ENCODE measurements around the gene ANKS1B.
"Not testable (repeated sequence)": the region's sequence is repeated elsewhere in the genome, so short reads cannot be mapped to it uniquely, and the experiment has no call there.

ANKS1B gene

DNA sequence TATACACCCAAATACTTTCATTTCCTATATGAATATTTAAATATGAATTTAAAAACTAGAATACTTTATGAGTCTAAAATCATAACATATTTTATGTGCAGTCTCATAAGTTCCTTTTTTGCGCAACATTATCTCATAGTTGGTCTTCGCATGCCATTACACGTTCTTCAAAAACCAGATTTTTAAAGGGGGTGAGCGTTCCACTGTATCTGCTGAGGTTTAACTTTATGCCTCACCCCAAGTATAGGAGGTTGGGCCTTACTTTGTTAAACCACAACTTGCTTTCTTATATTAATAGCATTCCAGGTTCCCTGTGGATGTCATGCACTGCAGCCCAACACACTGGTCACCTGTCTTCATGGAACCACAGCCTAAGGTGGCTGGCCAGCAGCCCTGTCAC is 1221.1 kb downstream of the ANKS1B start:
- DNase-seq (ENCODE audit: low read depth in 2 of 2), result no peak

DNA sequence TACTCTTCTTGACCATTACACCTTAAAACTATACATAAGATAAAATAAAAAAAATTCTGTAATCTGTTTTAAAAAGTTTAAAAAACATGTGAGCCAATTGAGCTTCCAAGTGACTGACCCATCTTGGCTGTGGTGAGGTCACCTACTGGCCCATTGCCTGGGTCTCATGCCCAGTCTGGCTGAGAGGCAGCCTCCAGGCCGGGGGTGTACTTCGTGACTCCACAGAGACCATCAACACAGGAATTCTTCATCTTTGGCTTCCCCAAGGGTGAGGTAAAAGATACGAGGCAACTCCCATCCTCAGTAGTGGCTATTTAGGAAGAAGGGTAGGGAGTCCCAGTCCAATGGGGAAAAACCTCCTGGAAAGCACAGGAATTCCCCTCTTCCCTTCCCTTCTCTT is 1226.4 kb downstream of the ANKS1B start:
- no peak for DNase-seq (ENCODE audit: low read depth in 2 of 2)

DNA sequence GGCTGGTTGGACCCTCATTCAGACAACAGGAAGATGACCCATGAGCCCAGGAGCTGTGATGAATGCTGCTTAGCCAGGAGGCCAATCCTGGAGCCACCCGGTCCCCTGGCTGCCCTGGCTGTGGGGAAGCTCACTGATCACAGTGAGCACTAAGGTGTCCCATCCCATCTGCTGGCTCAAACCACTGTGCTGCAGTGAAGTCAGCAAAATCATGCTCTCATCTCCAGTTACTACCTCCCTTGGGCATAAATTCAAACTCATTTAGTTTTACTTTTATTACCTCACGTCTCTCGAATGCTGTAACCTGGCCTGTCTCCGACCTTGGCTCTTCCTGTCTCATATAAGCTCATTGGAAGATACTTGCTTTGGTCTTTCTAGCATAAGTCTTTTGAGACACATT is 1227.3 kb downstream of the ANKS1B start:
- DNase-seq (ENCODE audit: low read depth in 2 of 2), result no peak

DNA sequence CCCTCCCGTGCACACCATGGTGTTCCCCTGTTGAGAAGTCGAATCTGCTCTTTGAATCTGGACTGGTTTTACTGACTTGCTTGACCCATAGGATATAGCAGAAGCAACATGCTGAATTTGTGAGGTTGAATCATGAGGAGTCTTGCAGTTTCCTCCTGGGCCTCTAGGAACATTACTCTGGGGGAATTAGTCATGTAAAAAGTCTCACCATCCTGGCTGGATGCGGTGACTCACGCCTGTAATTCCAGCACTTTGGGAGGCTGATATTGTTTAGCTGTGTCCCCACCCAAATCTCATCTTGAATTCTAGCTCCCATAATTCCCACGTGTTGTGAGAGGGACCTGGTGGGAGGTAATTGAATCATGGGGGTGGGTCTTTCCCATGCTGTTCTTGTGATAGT is 1228.9 kb downstream of the ANKS1B start:
- DNase-seq (ENCODE audit: low read depth in 2 of 2), result not testable (repeated sequence)

DNA sequence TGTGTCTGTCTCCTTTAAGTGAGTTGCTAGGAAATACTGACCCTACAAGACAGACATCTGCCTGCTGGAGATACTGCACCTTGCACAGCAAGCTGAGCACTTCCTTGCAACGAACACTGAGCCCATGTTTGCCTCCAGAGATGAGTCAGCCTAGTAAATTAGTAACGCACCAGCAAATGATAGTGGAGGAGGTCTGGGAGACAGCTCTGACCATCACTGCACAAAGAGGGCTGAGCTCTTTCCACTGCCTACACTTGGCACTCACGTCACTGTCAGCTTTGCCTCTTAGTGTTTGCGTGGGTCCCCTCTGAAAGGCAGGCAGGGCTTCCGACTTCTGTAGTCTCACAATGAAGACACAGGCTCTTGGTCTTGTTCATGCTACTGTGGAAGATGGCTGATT is 1230.6 kb downstream of the ANKS1B start:
- no peak for DNase-seq (ENCODE audit: low read depth in 2 of 2)

DNA sequence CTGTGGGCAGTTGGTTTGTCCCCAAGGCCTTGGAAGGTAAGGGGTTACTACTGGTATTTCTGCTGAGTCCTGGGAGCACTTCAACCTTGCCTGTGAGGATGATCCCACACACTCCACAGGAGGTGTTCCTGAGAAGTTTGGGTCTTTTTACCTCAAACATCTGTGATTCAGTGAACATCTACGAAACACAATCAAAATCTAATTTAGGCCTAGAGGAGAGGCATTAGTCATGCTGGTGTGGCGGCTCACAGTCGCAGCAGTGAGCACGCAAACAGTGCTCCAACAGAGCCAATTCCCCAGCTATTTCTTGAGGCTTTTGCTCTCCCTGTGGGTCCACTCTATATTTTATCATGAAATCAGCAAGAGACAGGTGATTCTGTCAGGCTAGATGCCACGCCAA is 1232.0 kb downstream of the ANKS1B start:
- no peak for DNase-seq (ENCODE audit: low read depth in 2 of 2)

DNA sequence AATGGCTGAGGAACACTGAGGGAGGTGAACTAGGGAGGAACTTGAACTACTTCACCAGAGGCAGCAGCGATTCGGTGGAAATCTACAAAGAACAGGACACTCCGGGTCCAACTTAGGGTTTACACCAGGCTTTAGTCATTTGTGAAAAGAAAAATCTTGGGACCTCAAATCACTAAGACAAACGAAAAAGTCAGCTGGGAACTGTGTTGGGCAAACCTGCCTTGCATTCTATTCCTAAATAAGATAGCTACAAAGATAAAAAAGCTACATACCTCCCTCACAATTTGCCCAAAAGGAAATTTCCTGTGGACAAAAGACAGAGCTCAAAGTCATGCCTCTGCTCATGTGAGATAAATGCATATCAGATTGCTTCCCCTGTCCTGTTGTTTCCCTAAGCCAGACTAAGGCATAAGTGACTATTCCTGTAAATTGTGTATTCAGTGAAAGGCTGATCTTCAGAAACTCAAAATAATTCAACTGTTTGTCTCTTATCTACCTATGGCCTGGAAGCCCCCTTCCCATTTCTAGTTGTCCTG is 1233.1 kb downstream of the ANKS1B start:
- DNase-seq (ENCODE audit: low read depth in 2 of 2), result no peak

DNA sequence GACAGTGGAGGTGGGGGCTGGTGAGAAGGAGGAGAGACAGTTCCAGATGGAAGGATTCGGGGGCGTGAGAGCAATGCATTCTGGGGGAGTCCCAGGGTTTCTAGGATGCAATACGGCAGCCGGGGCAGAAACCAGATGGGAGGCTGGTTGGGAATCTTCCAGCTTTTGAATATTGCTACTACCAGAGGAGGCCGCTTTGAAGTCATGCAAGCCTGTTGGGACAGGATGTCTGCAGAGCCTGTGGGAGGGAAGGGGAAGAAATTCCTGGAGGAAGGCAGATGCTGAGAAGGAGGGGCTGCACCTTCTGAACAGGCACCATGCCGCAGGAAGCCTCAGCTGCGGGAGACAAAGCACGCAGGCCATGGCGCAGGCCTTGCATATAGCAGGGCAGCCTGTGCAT is 1234.2 kb downstream of the ANKS1B start:
- no peak for DNase-seq (ENCODE audit: low read depth in 2 of 2)

DNA sequence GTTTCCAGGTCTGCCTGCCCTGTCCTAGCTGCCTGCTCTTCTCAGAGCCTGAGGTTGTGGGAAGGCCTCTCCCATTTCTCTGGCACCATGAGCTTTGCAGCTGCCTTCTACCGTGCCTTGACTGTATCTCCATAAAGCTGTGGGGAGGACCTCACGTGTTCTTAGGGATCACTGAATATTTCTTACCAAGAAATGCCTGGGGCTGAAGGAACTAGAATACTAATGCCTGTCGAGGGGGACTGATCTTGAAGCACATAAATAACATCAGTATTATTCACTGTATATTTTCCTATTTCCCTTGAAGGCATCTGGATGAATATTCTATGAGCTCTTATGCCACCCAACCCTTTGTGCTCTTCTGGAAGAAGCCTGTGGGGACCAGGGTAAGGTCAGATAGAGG is 1236.3 kb downstream of the ANKS1B start:
- no peak for DNase-seq (ENCODE audit: low read depth in 2 of 2)

DNA sequence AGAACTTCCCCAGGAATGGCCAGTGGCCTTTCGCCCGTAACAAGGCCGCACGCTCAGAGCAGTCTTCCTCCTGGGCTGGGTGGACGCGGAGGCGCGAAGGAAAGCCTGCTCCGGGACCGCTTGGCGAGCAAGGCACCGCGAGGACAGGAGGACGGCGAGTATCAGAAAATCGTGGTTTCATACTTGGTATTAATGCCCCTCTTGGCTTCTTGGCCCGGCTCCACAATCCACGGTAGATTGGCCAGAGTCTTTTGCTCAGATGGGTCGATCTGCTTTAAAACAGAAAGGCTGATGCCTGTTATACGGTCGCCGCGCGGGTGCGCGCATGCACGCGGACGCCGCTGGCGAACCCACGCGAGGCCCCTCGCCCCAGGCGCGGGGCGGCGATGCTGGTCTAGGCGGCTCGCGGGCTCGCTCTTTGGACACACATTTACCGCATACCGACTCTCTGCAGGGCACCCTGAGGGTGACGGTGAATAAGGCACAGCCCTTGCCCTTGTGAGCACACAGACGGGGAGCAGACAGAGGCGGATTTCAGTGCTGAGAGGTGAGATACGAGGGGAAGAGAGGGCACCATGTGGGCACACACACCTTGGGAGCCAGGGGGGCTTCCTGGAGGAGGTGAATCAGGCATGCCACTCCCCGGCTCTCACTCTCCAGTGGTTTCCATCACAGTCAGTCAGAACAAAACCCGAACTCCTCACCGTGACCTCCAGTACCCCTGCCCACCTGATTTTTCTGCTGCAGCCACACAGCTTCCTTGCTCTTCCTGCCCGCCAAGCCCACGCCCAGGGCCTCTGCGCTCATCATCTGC is 1239.0 kb downstream of the ANKS1B start:
- DNase-seq (ENCODE audit: low read depth in 2 of 2), result peak in 1 of 2 experiments; percentile 22

DNA sequence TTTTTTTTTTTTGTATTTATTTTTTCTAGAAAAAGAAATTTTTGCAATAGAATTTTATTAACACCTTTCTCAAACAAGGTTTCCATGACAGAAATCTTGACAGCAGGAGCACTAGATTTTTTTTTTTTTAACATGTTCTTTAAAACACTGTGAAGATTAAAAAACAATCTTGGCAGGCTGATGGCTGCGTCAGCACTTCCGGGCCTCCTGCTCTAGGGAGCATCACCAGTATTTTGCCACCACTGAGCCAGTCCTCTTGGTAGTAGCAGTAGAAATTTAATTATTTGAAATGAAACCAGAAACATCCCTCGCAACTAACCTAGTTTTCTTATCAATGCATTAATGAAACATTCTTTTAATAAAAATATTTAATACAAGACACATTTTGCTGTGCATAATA is 1240.1 kb downstream of the ANKS1B start:
- DNase-seq (ENCODE audit: low read depth in 2 of 2), result no peak

DNA sequence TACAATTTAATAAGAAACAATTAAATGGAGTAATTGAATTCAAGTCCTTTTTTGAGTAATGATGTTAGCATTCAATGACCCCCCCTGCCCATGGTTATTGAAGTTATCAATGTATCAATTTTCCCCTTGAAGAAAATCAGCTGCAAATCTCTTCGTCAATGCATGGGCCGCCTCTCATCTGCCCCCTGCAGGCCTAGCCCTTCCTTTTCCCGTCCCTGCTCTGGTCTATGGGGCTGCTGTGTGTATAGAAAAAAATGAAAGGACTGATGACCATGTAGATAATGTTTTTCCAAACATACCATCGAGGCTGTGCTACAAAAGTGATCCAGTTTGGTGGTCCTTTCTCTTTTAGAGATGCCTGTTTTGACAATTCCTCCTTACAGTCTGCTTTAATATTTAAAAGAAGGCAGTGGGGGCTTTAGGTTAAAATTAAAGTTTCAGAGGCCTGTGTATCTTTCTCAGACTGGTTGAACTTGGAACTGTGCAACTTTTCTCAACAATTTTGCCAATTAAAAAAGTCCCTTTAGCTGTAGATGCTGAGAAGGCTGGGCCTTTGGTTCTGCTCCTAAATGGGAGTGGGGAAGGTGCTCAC is 1241.3 kb downstream of the ANKS1B start:
- peak in 1 of 2 experiments; percentile 28 for DNase-seq (ENCODE audit: low read depth in 2 of 2)

DNA sequence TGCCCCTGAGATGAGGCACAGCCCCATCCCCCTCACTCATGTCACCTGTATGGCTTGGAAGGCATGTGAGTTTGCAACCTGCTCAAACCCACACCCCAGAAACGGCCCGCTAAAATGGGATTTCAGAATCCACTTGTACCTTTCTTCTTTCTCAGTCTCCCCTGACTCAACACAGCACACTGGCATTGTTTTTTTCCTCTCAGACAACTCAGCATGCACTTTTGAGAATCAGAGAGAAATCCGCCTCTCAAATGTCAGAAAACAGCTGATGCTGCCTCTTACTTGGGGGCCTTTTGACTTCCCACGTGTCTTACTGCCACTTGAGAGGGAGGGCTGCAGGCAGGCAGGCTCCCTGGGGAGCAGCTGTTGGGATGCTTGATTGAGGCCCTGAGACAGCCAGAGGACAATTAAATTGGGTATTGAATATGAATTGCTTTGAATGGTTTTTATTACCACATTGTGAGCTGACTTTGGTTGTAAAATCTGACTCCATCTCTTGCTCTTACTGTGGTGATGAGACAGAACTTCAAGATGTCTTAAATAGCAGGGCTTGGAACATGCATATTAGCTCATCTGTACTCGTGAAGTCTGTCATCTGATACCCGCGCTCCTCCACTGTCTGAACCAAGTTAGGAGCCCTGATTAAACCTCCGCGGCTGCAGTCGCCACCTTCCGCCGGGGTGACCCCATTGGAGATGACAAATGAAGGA is 1243.0 kb downstream of the ANKS1B start:
- peak in 1 of 2 experiments; percentile 17 for DNase-seq (ENCODE audit: low read depth in 2 of 2)

DNA sequence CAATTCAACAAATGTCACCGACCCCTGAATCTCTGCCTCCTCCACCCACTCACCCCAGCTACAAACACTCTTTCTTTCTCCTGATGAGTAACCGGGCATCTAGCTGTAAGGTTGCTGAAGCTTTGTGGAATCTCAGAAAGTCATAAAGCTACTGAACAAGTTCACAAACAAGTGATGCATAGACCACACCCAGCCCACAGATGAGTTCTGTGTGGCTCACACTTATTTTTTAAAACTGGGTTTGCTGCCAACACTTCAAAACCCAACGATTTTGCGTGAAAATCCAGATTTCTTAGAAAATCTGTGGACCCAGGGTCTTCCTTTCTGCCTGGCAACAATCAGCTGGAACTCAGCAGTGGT is 1243.6 kb downstream of the ANKS1B start:
- DNase-seq (ENCODE audit: low read depth in 2 of 2), result peak in 1 of 2 experiments; percentile 29

DNA sequence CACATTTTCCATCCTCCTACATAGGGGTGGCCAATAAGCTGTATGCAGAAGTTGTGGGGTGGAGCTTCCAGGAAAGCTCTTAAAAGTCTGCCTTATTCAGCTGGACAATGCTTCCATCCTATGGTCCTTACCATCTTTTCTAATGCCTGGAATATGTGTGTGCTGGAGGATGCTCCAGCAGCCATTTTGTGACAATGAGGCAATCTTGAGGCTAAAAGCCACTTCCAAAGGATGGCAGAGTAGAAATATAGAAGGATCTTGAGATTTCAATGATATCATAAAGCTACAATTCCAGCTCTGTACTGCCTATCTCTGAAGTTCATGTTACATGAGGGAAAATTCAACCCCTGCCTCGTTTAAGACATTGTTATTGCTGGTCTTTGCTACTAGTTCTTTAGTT is 1244.0 kb downstream of the ANKS1B start:
- DNase-seq (ENCODE audit: low read depth in 2 of 2), result no peak

DNA sequence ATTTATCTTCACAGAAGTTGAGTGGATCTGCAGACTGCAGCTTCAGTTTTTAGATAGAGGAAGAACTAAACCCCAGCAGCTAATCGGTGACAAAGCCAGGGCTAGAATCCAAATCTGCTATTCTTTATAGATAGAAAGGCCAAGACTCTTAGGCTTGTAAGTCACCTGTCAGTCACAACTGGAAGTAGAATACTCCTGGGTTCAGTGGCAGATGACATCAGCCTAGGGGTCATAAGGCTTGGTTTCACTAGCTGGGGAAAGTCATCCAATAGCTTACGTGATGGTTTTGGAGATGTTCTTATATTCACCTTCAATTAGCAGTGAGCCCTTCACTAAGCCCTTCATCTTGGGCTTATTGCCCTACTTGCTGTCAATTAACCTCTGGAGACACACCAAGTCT is 1246.2 kb downstream of the ANKS1B start:
- no peak for DNase-seq (ENCODE audit: low read depth in 2 of 2)

DNA sequence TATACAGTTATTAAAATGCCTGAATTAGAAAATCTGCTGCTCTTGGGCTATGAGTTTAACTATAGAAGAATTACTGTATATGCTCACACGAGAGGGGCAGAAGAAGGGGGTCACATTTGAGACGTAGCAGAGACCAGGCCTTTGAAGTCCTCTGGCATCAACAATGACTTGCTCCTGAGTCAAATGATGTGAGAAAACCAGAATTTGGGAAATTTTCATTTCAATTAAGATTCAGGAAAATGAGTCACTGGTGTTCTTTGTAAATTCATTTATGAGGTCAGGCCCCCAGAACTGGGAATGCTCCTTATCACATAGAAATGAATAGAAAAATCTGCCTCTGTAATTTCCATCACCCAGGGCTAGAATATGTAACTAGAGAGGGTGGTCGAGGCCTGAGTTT is 1246.7 kb downstream of the ANKS1B start:
- no peak for DNase-seq (ENCODE audit: low read depth in 2 of 2)

DNA sequence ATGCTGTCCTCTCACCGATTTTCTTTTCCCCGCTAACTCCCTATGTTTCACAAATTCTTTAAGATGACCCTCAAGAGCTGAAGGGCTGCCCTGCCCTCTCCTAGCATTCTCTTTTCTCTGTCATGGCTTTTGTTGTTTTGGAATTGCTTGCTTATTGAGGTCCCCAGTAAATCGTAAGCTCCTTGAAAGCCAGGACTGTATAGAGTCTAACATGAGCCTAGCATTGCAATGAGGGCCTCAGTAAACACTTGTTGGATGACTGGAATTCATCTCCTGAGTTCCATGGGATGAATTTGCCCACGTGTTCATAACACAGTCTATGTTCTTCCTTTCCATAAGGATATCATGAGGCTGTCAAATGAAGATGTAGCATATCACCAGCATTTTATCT is 1247.4 kb downstream of the ANKS1B start:
- DNase-seq (ENCODE audit: low read depth in 2 of 2), result no peak

DNA sequence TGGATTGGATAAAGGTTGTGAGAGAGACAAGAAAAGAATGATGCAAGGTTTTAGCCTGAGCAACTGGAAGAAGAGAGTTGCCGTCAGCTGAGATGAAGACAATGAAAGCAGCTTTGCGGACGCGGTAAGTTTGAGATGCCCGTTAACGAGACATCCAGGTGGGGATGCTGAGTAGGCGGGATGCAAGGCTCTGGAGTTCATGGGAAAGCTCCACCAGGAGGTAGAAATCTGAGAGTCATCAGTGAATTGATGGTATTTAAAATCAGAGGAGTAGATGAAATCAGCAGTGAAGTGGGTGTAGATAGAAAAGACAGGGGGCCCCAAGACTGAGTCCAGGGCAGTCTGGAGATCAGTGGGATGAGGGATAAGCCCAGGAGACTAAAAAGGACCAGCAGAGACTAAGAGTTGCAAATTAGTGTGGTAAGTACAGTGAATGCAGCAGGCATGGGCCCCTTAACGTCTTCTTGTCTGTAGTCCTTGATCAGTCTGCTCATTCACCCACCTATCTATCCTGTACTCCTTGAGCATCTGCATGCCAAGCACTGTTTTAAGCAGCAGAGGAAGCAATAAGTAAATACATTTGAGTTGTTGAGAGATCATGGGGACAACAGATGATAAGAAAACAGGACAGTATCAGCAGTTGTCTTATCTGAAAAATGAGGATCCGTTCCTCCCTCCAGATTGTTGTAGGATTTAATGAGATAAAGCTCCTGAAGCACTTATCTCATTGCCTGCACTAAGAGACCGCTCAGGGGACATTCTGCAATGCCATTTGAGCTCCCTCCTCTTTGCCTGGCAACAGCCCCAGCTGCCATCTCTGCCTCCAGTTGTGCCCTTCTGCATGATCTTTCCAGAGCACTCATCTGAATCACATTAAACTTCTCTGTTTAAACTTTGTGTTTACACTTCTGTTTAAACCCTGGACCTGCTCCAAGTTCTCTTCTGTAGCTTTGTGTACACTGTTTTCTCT is 1248.1 kb downstream of the ANKS1B start:
- DNase-seq (ENCODE audit: low read depth in 2 of 2), result no peak

DNA sequence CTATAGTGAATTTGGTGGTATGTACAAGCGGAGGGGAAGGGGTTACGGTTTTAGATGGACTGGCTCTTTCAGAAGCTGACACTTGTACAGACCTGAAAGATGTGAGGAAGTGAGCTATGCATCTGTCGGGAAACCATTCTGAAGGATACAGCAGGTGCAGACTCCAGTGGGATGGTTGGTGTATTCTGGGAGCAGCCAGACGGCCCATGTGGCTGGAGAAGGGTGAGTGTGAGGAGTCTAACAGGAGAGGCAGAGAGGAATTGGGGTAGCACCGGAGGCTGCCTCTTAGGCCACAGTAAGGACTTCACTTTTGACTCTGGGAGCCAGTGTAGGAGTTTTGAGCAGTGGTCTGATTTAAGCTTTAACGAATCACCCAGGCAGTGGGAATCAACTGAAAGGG is 1248.9 kb downstream of the ANKS1B start:
- DNase-seq (ENCODE audit: low read depth in 2 of 2), result no peak

DNA sequence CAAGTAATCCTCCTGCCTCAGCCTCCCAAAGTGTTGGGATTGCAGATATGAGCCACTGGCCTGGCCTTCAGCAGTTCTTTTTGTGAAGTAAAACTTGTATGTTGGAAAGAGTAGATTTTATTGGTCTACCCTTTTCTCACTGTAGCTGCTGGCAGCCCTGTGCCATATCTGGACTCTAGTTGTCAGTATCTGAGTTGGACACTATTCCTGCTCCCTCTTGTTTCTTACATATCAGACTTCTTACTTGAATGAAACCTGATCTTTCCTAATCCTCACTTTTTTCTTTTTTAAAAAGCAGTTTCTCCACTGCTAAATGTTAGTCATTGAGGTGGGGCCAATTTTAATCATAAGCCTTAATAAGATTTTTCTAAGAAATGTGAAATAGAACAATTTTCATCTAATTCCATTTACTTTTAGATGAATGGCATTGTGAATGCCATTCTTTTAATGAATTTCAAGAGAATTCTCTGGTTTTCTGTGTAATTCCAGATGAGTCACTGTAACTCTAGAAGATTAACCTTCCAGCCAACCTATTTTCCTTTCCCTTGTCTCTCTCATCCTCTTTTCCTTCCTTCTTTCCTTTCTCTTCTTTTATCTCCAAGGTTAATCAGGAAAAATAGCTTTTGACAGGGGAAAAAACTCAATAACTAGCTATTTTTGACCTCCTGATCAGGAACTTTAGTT is 1250.9 kb downstream of the ANKS1B start:
- no peak for DNase-seq (ENCODE audit: low read depth in 2 of 2)
